ENCODE results near the gene DISC1. TPM values are rescaled to one million over a fixed set of nuclear protein-coding genes. Genes with fewer than 3 reads are reported as not detected.

The DISC1 gene
- total and polyA plus RNA-seq, 2 donors (not counting 3 experiments of a cell fraction or from before 2014, with no cell fraction given), result 3.3 to 14.7 TPM

- dilution Hi-C loops (cut with MboI; ENCODE audit: extremely low pct_ligation_motif_present, low sequenced_read_pairs), result no loop called here
- Histone ChIP-seq H3K27ac (ENCODE audit: insufficient read depth, low read depth, low read length) (no peak overlapping the region), H3K4me1 (ENCODE audit: control insufficient read depth, extremely low read depth, insufficient read depth, low read length) (peaks cover 10% of the 10 kb centered on the region), H3K9me3 (replicated peaks; ENCODE audit: control insufficient read depth, insufficient read depth, low read length) (no peaks in the 10 kb centered on the region), H3K79me2 (ENCODE audit: control insufficient read depth, insufficient read depth, low read length) (no peaks in the 10 kb centered on the region), H3K4me2 (ENCODE audit: insufficient read depth, low read length) (no peak overlapping the region), H3K4me3 (replicated peaks in 1 of 3; ENCODE audit: insufficient read depth in 1 of 3, low read depth in 1 of 3, low read length in 3 of 3) (no peak overlapping the region), H3K9ac (replicated peaks; ENCODE audit: extremely low read depth, insufficient read depth, low read length) (no peak overlapping the region), H3K36me3 (ENCODE audit: control insufficient read depth in 2 of 2, extremely low read depth in 1 of 2, insufficient read depth in 2 of 2, low read length in 2 of 2) (no peaks in the 10 kb centered on the region), H3K9me1 (replicated peaks; ENCODE audit: control insufficient read depth, extremely low read depth, insufficient read depth, low read length) (no peaks in the 10 kb centered on the region), H3K27me3 (ENCODE audit: control insufficient read depth in 2 of 2, insufficient read depth in 2 of 2, low read length in 2 of 2) (no peaks in the 10 kb centered on the region), H4K20me1 (replicated peaks; ENCODE audit: control insufficient read depth, extremely low read depth, insufficient read depth, low read length) (no peaks in the 10 kb centered on the region), H2AFZ (ENCODE audit: low read depth, low read length) (no peak overlapping the region)
- no TSS peak for BruUV-seq (replicated peaks)
- intact Hi-C loops (cut with micrococcal nuclease), result no loop called here
- ChIA-PET POLR2A (no interaction called here), CTCF (no interaction called here)
- FAIRE-seq, result no peak
- TF ChIP-seq MAX (IDR thresholded peaks at IDR 0.05; ENCODE audit: insufficient read depth, insufficient read length) (no peak), FOS (IDR thresholded peaks at IDR 0.05; ENCODE audit: borderline replicate concordance, insufficient read depth, low read length) (no peak)
- DNase-seq (ENCODE audit: low read depth, low spot score), result no peak
Observed at GRCh38 chr1:231976231-231976630, 349.6 kb downstream of the DISC1 start.

GRCh38 chr1:231981675-231982074, 355.1 kb downstream of the DISC1 start:
- no peak for FAIRE-seq
- Histone ChIP-seq H3K4me2 (ENCODE audit: insufficient read depth, low read length) (no peak overlapping the region), H3K27ac (ENCODE audit: insufficient read depth, low read depth, low read length) (no peak overlapping the region), H3K9me3 (replicated peaks; ENCODE audit: control insufficient read depth, insufficient read depth, low read length) (no peaks in the 10 kb centered on the region), H3K36me3 (ENCODE audit: control insufficient read depth in 2 of 2, extremely low read depth in 1 of 2, insufficient read depth in 2 of 2, low read length in 2 of 2) (no peaks in the 10 kb centered on the region), H3K4me3 (replicated peaks in 1 of 3; ENCODE audit: insufficient read depth in 1 of 3, low read depth in 1 of 3, low read length in 3 of 3) (no peak overlapping the region), H3K4me1 (ENCODE audit: control insufficient read depth, extremely low read depth, insufficient read depth, low read length) (no peaks in the 10 kb centered on the region), H4K20me1 (replicated peaks; ENCODE audit: control insufficient read depth, extremely low read depth, insufficient read depth, low read length) (no peaks in the 10 kb centered on the region), H2AFZ (ENCODE audit: low read depth, low read length) (no peak overlapping the region), H3K9ac (replicated peaks; ENCODE audit: extremely low read depth, insufficient read depth, low read length) (no peak overlapping the region), H3K9me1 (replicated peaks; ENCODE audit: control insufficient read depth, extremely low read depth, insufficient read depth, low read length) (no peaks in the 10 kb centered on the region), H3K79me2 (ENCODE audit: control insufficient read depth, insufficient read depth, low read length) (no peaks in the 10 kb centered on the region), H3K27me3 (ENCODE audit: control insufficient read depth in 2 of 2, insufficient read depth in 2 of 2, low read length in 2 of 2) (no peaks in the 10 kb centered on the region)
- BruUV-seq (replicated peaks), result no TSS peak
- dilution Hi-C loops (cut with MboI; ENCODE audit: extremely low pct_ligation_motif_present, low sequenced_read_pairs) (no loop called here), intact Hi-C loops (cut with micrococcal nuclease) (no loop called here)
- CTCF ChIA-PET, result interaction anchor here (1.4 to 2.2 kb wide), 2 partner anchors 15 to 115 kb away, joined by 6 to 16 read pairs; no protein-coding TSS in a partner anchor
- no peak for DNase-seq (ENCODE audit: low read depth, low spot score)
- POLR2A ChIA-PET, result no interaction called here
- TF ChIP-seq CTCF (IDR thresholded peaks at IDR 0.05; ENCODE audit: extremely low read depth in 1 of 2, insufficient read depth in 1 of 2, low read depth in 1 of 2, low read length in 2 of 2), result no peak
- TF ChIP-seq MYC (IDR thresholded peaks at IDR 0.05; ENCODE audit: low read depth, low read length), result no peak
- no peak for TF ChIP-seq GATA2 (IDR thresholded peaks at IDR 0.05; ENCODE audit: insufficient read depth, insufficient read length, low read depth, low read length)
- no peak for TF ChIP-seq JUN (IDR thresholded peaks at IDR 0.05; ENCODE audit: borderline replicate concordance, insufficient read depth, insufficient read length, low read depth)
- no peak for TF ChIP-seq POLR2A (IDR thresholded peaks at IDR 0.05; ENCODE audit: low read depth, low read length)
